SK-N-MC (cell line): ENCODE measurements around the gene CAAP1.

Experiments
- EZH2 ChIP-seq: fragments of 200-600 bp; sonication (generic); IDR thresholded peaks from one replicate; pipeline ENCODE4 v1.6.1; 2017; ENCODE audit warnings: antibody characterized with exemption
- POLR2AphosphoS5 ChIP-seq: IDR thresholded peaks from 2 replicates; pipeline ENCODE4 v1.6.1; 2012; ENCODE audit warnings: mild to moderate bottlenecking, low read depth, low read length, borderline replicate concordance

DNA sequence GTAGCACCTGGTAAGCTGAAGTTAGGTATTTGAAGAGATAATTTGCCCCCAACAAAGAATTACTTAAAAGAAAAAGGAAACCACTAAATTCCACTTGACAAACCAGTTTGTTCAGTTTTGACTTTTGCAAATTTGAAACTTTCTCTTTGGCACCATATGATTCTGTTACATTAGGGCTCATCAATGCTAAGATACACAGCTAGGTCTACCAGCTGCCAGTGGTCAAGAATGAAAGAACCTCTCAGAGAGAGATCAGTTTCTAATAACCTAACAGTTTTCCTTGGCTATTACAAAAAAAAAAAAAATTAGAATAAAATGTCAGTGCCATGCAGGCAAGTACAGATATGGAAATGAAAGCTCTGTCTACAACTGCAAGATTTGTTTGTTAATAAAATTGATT, 92.3 kb downstream of the CAAP1 start:
- no peak for TF ChIP-seq EZH2
- TF ChIP-seq POLR2AphosphoS5, result no peak
